Small intestine (tissue), 7 donors: Measurements from ENCODE around the gene FHIT. TPM values are rescaled to one million over a fixed set of nuclear protein-coding genes. Genes with fewer than 3 reads are reported as not detected.

ENCODE experiments used
- DNase-seq, 2 donors: peaks; one replicate each; pipeline versions ENCODE4 v3.0.0 to v3.0.0-alpha.2; 2013
- FAIRE-seq: peaks from 2 replicates; lab custom pipeline; 2012; peaks lifted over from hg19 to GRCh38; lab: Jason Lieb, UNC
- H3K27ac ChIP-seq, 3 donors: one replicate each; pipeline ENCODE4 v1.5.1; 2013; ENCODE audit warnings: low read length in 2 of 3, mild to moderate bottlenecking in 2 of 3, control low read depth in 1 of 3, inconsistent platforms in 1 of 3, low read depth in 1 of 3, moderate library complexity in 1 of 3
- H3K27me3 ChIP-seq, 3 donors: one replicate each; pipeline ENCODE4 v1.6.1; 2013; ENCODE audit warnings: low read length in 3 of 3, inconsistent platforms in 1 of 3; ENCODE audit not compliant: control insufficient read depth in 3 of 3, insufficient read depth in 3 of 3
- H3K36me3 ChIP-seq, 3 donors: one replicate each; pipeline ENCODE4 v1.6.1; 2013; ENCODE audit warnings: low read length in 3 of 3, inconsistent platforms in 1 of 3, low read depth in 1 of 3, mild to moderate bottlenecking in 1 of 3, moderate library complexity in 1 of 3; ENCODE audit not compliant: control insufficient read depth in 3 of 3, insufficient read depth in 2 of 3
- H3K4me1 ChIP-seq, 3 donors: one replicate each; pipeline ENCODE4 v1.6.1; 2013; ENCODE audit warnings: low read length in 2 of 3, inconsistent platforms in 1 of 3, low read depth in 1 of 3, mild to moderate bottlenecking in 1 of 3, moderate library complexity in 1 of 3; ENCODE audit not compliant: control insufficient read depth in 3 of 3, insufficient read depth in 2 of 3
- H3K4me3 ChIP-seq, 3 donors: one replicate each; pipeline ENCODE4 v1.5.1; 2013; ENCODE audit warnings: low read length in 3 of 3, control low read depth in 1 of 3, inconsistent platforms in 1 of 3, low read depth in 1 of 3, mild to moderate bottlenecking in 1 of 3, moderate library complexity in 1 of 3
- H3K9me3 ChIP-seq, 2 donors: one replicate each; pipeline ENCODE4 v1.6.1; 2013; ENCODE audit warnings: low read depth in 1 of 2, low read length in 1 of 2; ENCODE audit not compliant: control insufficient read depth in 2 of 2, insufficient read depth in 1 of 2
- WGBS, 3 donors: extraction: QIAGEN DNeasy Blood & Tissue Kit; methylation state at CpG; one replicate each; pipeline ENCODE4 v1.1.7; 2013; 5-methylcytosine and 5-hydroxymethylcytosine counted together
- polyA plus RNA-seq, 4 donors: library from polyadenylated mRNA; stranded (reverse) in 3 of 4; unstranded in 1 of 4; fragments of 200-250 nt in 3 of 4; fragments of 120-200 nt in 1 of 4; gene quantifications; one replicate each; pipeline versions ENCODE4 v1.2.1 to v1.2.3, GENCODE V29; 2013
- donor health status: healthy with polysubstance abuse.
- donor health status: control.
- donor health status: control.
- donor health status: Bipolar disorder and iron deficiency.
- donor health status: healthy.

Gene FHIT
- polyA plus RNA-seq, 4 donors, result 4.4 to 30.4 (median 7.0) TPM

GRCh38 chr3:60147249-60147950, 1103.9 kb downstream of the FHIT start:
- DNase-seq (no peak), FAIRE-seq (no peak)
- Histone ChIP-seq H3K9me3 (no peaks in the 10 kb centered on the region), H3K27ac (no peak overlapping the region), H3K4me3 (no peak overlapping the region), H3K4me1 (no peaks in the 10 kb centered on the region), H3K27me3 (no peaks in the 10 kb centered on the region), H3K36me3 (no peaks in the 10 kb centered on the region)
- WGBS, 3 donors, result 67 to 87% (median 82%) methylated on average over 15 of the region's 15 CpGs

- WGBS, 3 donors, result 0 to 39% (median 30%) methylated on average over 1 of the region's 1 CpG
Measured at GRCh38 chr3:60146121-60146520, 1105.1 kb downstream of the FHIT start.

DNA sequence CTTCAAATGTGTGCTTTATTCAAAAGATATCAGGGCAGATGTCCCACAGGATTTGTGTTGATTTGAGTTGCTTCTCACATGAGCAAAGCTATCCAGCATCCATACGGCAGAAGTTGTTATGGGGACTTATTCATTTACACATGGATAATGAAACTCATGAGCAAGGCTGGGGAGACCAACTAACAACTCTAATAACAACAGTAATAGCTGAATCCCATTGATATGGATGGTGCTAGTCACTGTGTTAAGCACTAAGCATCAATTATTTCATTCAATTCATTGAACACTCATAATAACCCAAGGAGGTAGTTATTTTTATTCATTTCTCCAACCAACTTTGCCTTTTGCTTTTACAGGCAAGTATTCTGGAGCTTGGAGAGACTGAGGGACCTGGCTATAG, 1107.2 kb downstream of the FHIT start:
- FAIRE-seq (no peak), DNase-seq (no peak)
- 93 to 96% (median 95%) methylated on average over 1 of the region's 1 CpG for WGBS, 3 donors
- Histone ChIP-seq H3K4me3 (no peak overlapping the region), H3K9me3 (no peaks in the 10 kb centered on the region), H3K36me3 (no peaks in the 10 kb centered on the region), H3K27me3 (no peaks in the 10 kb centered on the region), H3K27ac (no peak overlapping the region), H3K4me1 (no peaks in the 10 kb centered on the region)

More at GRCh38 chr3:60146121-60146520, 1105.1 kb downstream of the FHIT start:
- no peaks in the 10 kb centered on the region for H3K4me1 ChIP-seq
- H3K9me3 ChIP-seq, result no peaks in the 10 kb centered on the region
- H3K27ac ChIP-seq, result no peak overlapping the region
- no peaks in the 10 kb centered on the region for H3K27me3 ChIP-seq
- DNase-seq (no peak), FAIRE-seq (no peak)
- no peaks in the 10 kb centered on the region for H3K36me3 ChIP-seq
- no peak overlapping the region for H3K4me3 ChIP-seq

GRCh38 chr3:60142009-60142408, 1109.2 kb downstream of the FHIT start:
- Histone ChIP-seq H3K9me3 (no peaks in the 10 kb centered on the region), H3K4me3 (no peak overlapping the region), H3K27ac (no peak overlapping the region), H3K27me3 (no peaks in the 10 kb centered on the region), H3K36me3 (no peaks in the 10 kb centered on the region), H3K4me1 (no peaks in the 10 kb centered on the region)
- DNase-seq (no peak), FAIRE-seq (no peak)
- WGBS, 3 donors, result 73 to 87% (median 85%) methylated on average over 2 of the region's 2 CpGs

- no peak for FAIRE-seq
- Histone ChIP-seq H3K27me3 (no peaks in the 10 kb centered on the region), H3K4me1 (no peaks in the 10 kb centered on the region), H3K4me3 (no peak overlapping the region), H3K27ac (no peak overlapping the region), H3K9me3 (no peaks in the 10 kb centered on the region), H3K36me3 (no peaks in the 10 kb centered on the region)
- DNase-seq, result no peak
- 69 to 88% (median 82%) methylated on average over 1 of the region's 1 CpG for WGBS, 3 donors
Measured at GRCh38 chr3:60140160-60140559, 1111.1 kb downstream of the FHIT start.

DNA sequence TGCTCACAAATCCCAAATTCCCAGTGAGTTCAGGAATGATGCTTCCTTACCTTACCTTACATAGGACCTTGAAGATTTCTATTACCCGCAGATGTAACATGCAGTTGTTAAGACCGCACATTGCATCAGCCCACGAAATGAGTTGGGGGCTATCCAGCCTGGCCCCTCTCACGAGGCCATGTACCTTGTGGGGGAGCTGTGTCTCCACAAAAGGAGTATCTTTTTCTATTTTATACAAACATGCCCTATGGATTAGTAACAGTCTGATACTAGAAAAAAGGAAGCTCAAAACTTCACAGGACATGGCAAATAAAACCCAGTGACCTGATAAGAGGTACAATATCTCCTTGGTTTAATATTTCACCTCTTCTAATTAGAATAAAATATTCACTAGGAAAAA, 1114.7 kb downstream of the FHIT start:
- WGBS, 3 donors, result 12 to 69% (median 36%) methylated on average over 4 of the region's 4 CpGs
- no peak overlapping the region for H3K27ac ChIP-seq
- H3K4me1 ChIP-seq, result no peaks in the 10 kb centered on the region
- H3K4me3 ChIP-seq, result no peak overlapping the region
- peak in 1 of 2 donors; percentile 39 for DNase-seq
- H3K36me3 ChIP-seq, result no peaks in the 10 kb centered on the region
- H3K9me3 ChIP-seq, result no peaks in the 10 kb centered on the region
- FAIRE-seq, result no peak
- H3K27me3 ChIP-seq, result no peaks in the 10 kb centered on the region

- no peaks in the 10 kb centered on the region for H3K27me3 ChIP-seq
Measured at GRCh38 chr3:60135474-60135873, 1115.8 kb downstream of the FHIT start.

GRCh38 chr3:60133269-60134162, 1117.7 kb downstream of the FHIT start:
- Histone ChIP-seq H3K9me3 (no peaks in the 10 kb centered on the region), H3K4me3 (no peak overlapping the region), H3K27ac (no peak overlapping the region), H3K27me3 (no peaks in the 10 kb centered on the region), H3K36me3 (no peaks in the 10 kb centered on the region), H3K4me1 (no peaks in the 10 kb centered on the region)
- FAIRE-seq, result no peak
- no peak for DNase-seq
- WGBS, 3 donors, result 55 to 76% (median 62%) methylated on average over 2 of the region's 2 CpGs

More at GRCh38 chr3:60135474-60135873, 1115.8 kb downstream of the FHIT start:
- Histone ChIP-seq H3K27ac (no peak overlapping the region), H3K36me3 (no peaks in the 10 kb centered on the region), H3K9me3 (no peaks in the 10 kb centered on the region), H3K4me3 (no peak overlapping the region), H3K4me1 (no peaks in the 10 kb centered on the region)
- FAIRE-seq (no peak), DNase-seq (no peak)
- 72 to 90% (median 79%) methylated on average over 2 of the region's 2 CpGs for WGBS, 3 donors
